ENCODE results near the gene LILRA1.
"Not testable (repeated sequence)": the region's sequence is repeated elsewhere in the genome, so short reads cannot be mapped to it uniquely, and the experiment has no call there.

Gene LILRA1

DNA sequence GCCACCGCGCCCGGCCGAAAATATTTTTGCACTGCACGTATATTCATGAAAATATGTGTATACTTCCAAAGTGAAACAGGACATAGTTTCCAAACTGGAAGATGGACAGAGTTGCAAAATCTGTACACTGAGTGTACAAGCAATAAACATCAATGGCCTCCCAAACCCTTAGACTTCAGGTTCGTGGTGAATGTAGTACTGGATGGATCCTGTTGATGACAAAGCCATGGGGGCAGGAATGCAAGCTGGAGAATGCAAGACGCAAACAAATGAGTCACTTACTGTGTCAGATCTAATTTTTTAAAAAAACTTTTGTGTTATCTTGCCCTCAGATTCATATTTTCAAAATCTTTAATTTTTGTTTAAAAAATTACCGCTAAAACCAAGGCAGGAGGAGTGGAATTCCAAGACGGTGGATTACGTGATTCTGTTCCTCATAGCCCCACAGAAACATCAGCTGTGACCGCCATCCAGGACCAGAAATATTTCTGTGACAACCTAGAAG is 32.5 kb upstream of the LILRA1 start:
- Histone ChIP-seq H3K9me3 (ENCODE audit: control insufficient read depth, low read length) (peaks cover 8% of the 10 kb centered on the region), H3K27me3 (ENCODE audit: control insufficient read depth, insufficient read depth, low read length, poor library complexity, severe bottlenecking) (no peaks in the 10 kb centered on the region)
- 80 to 83% methylated on average over 11 of the region's 11 CpGs for WGBS, 2 experiments

DNA sequence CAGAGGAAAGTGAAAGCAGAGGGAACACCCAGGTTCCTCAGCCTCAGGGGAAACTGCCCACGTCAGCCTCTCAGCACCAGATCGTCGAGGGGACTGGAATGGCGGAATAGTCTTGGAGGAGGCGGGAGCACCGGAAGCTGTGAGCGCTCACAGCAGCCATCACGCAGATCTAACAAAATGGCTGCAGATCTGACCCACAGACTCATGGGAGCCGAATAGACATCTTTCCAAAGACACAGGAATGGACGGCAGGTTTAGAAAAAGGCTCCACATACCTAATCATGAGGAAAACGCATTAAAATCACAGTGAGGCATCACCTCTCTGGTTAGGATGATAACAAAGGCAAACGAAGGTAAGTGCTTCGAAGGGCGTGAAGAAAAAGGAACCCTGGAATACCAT is 31.6 kb upstream of the LILRA1 start:
- Histone ChIP-seq H3K27me3 (ENCODE audit: control insufficient read depth, insufficient read depth, low read length, poor library complexity, severe bottlenecking) (no peaks in the 10 kb centered on the region), H3K9me3 (ENCODE audit: control insufficient read depth, low read length) (peaks cover 8% of the 10 kb centered on the region), H3K4me1 (ENCODE audit: control insufficient read depth, insufficient read depth, low read length) (no peaks in the 10 kb centered on the region), H3K4me3 (ENCODE audit: insufficient read depth, low read depth, low read length) (no peak overlapping the region), H3K27ac (ENCODE audit: insufficient read depth, low read depth, low read length, poor library complexity, severe bottlenecking) (no peak overlapping the region), H3K36me3 (ENCODE audit: control insufficient read depth, insufficient read depth, low read length) (no peaks in the 10 kb centered on the region)
- WGBS, 2 experiments, result 78 to 80% methylated on average over 14 of the region's 14 CpGs

More for the DNA sequence above, 32.5 kb upstream of the LILRA1 start:
- no peak overlapping the region for H3K4me3 ChIP-seq (ENCODE audit: insufficient read depth, low read depth, low read length)
- H3K36me3 ChIP-seq (ENCODE audit: control insufficient read depth, insufficient read depth, low read length), result no peaks in the 10 kb centered on the region
- H3K27ac ChIP-seq (ENCODE audit: insufficient read depth, low read depth, low read length, poor library complexity, severe bottlenecking), result no peak overlapping the region
- no peaks in the 10 kb centered on the region for H3K4me1 ChIP-seq (ENCODE audit: control insufficient read depth, insufficient read depth, low read length)

DNA sequence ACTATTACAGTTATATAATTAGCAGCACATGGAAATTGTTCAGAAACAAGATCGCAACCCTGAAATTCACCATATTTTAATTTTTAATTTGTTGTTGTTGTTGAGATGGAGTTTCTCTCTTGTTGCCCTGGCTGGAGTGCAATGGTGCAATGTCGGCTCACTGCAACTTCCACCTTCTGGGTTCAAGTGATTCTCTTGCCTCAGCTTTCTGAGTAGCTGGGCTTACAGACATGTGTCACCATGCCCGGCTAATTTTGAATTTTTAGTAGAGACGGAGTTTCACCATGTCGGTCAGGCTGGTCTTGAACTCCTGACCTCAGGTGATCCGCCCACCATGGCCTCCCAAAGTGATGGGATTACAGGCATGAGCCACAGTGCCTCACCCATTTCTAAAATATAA is 30.2 kb upstream of the LILRA1 start:
- not testable (repeated sequence) for H3K36me3 ChIP-seq (ENCODE audit: control insufficient read depth, insufficient read depth, low read length); H3K27me3 ChIP-seq (ENCODE audit: control insufficient read depth, insufficient read depth, low read length, poor library complexity, severe bottlenecking); H3K4me3 ChIP-seq (ENCODE audit: insufficient read depth, low read depth, low read length); H3K27ac ChIP-seq (ENCODE audit: insufficient read depth, low read depth, low read length, poor library complexity, severe bottlenecking); H3K9me3 ChIP-seq (ENCODE audit: control insufficient read depth, low read length); H3K4me1 ChIP-seq (ENCODE audit: control insufficient read depth, insufficient read depth, low read length)
- 90 to 95% methylated on average over 5 to 6 of the region's 6 CpGs for WGBS, 2 experiments

- 35 to 47% methylated on average over 3 of the region's 3 CpGs for WGBS, 2 experiments
- Histone ChIP-seq H3K27me3 (ENCODE audit: control insufficient read depth, insufficient read depth, low read length, poor library complexity, severe bottlenecking) (no peaks in the 10 kb centered on the region), H3K4me1 (ENCODE audit: control insufficient read depth, insufficient read depth, low read length) (no peaks in the 10 kb centered on the region), H3K27ac (ENCODE audit: insufficient read depth, low read depth, low read length, poor library complexity, severe bottlenecking) (no peak overlapping the region), H3K36me3 (ENCODE audit: control insufficient read depth, insufficient read depth, low read length) (no peaks in the 10 kb centered on the region), H3K9me3 (ENCODE audit: control insufficient read depth, low read length) (peaks cover 3% of the 10 kb centered on the region), H3K4me3 (ENCODE audit: insufficient read depth, low read depth, low read length) (no peak overlapping the region)
Observed at GRCh38 chr19:54570316-54570715, 23.1 kb upstream of the LILRA1 start.

DNA sequence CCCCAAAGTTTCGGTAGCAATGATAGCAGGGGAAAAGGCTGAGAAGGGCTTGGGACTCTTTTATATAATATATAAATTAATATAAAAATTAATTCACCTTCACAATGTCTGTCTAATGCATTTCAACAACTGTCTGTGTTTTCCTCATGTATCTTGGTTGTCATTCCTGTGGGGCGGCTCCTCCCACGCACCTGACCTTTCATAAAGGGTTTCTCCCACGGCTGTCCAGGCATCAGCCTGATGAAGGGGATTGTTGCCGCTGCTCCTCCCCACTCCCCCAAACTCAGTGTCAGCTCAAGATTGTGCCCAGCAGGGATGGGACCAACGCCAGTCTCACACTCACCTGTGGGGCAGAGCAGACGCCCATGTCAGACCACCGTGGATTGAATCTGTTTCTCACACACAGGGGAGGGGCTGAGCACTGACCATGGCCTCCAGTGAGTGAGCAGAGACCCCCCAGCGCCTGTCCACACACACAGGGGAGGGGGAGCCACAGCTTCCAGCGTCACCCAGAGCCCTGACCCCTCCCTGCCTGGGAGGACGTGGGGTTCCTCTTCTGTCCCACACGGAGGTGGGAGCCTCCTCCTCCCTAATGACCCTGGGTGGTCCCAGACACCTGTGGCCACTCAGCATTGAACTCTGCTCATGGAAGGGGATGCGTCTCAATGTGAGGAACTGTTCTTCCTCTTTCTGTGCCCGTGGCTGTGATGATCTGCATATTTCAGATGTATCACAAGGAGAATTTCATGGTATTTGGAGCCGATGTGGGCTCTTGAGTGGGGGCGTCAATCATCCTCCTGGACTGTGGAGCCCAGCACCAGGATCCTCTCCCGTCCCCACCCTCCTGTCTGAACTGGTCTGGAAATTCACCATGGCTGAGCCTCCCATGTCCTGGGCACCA is 21.5 kb upstream of the LILRA1 start:
- H3K4me3 ChIP-seq (ENCODE audit: insufficient read depth, low read depth, low read length); H3K9me3 ChIP-seq (ENCODE audit: control insufficient read depth, low read length); H3K27me3 ChIP-seq (ENCODE audit: control insufficient read depth, insufficient read depth, low read length, poor library complexity, severe bottlenecking); H3K36me3 ChIP-seq (ENCODE audit: control insufficient read depth, insufficient read depth, low read length); H3K4me1 ChIP-seq (ENCODE audit: control insufficient read depth, insufficient read depth, low read length); H3K27ac ChIP-seq (ENCODE audit: insufficient read depth, low read depth, low read length, poor library complexity, severe bottlenecking): not testable (repeated sequence)
- WGBS, 2 experiments, result 65% methylated on average over 15 to 16 of the region's 17 CpGs

- H3K36me3 ChIP-seq (ENCODE audit: control insufficient read depth, insufficient read depth, low read length), result no peaks in the 10 kb centered on the region
- no peak overlapping the region for H3K4me3 ChIP-seq (ENCODE audit: insufficient read depth, low read depth, low read length)
- H3K27me3 ChIP-seq (ENCODE audit: control insufficient read depth, insufficient read depth, low read length, poor library complexity, severe bottlenecking), result no peaks in the 10 kb centered on the region
- H3K9me3 ChIP-seq (ENCODE audit: control insufficient read depth, low read length), result peaks cover 3% of the 10 kb centered on the region
- no peaks in the 10 kb centered on the region for H3K4me1 ChIP-seq (ENCODE audit: control insufficient read depth, insufficient read depth, low read length)
- no peak overlapping the region for H3K27ac ChIP-seq (ENCODE audit: insufficient read depth, low read depth, low read length, poor library complexity, severe bottlenecking)
- WGBS, 2 experiments, result 87 to 88% methylated on average over 8 to 9 of the region's 9 CpGs
Observed at GRCh38 chr19:54572696-54573311, 20.6 kb upstream of the LILRA1 start.

DNA sequence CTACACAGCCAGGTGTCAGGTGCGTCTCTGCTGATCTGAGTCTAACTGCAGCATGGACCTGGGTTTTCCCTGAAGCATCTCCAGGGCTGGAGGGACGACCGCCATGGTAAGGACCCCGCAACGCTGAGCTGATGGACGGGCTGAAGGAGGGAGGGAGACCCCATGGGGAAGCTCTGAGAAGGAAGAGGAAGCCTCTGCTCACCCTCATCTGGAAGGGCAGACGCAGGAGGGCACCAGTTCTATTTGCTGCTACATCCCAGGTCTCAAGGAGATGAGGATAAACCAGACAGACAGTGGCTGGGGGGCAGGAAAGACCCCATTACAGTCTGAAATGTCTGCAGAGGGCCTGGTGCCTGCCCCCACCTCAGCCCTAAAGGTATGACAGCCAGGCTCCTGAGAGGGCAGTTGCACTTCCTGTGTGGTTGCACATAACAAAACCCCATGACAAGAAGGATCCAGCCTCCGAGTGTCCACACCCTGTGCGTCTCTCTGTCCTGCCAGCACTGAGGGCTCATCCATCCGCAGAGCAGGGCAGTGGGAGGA is 20.0 kb upstream of the LILRA1 start, which contains the start of gene LILRA2:
LILRA2 (plus strand) TSS at position 461 of the 543 bp plus-strand sequence. CDS start 89 bp downstream, outside the sequence.
- Histone ChIP-seq H3K4me1 (ENCODE audit: control insufficient read depth, insufficient read depth, low read length) (no peaks in the 10 kb centered on the region), H3K36me3 (ENCODE audit: control insufficient read depth, insufficient read depth, low read length) (no peaks in the 10 kb centered on the region), H3K27ac (ENCODE audit: insufficient read depth, low read depth, low read length, poor library complexity, severe bottlenecking) (no peak within 1 kb of the TSS), H3K4me3 (ENCODE audit: insufficient read depth, low read depth, low read length) (no peak within 1 kb of the TSS), H3K9me3 (ENCODE audit: control insufficient read depth, low read length) (peaks cover 3% of the 10 kb centered on the region), H3K27me3 (ENCODE audit: control insufficient read depth, insufficient read depth, low read length, poor library complexity, severe bottlenecking) (no peaks in the 10 kb centered on the region)
- 62 to 63% methylated on average over 10 of the region's 10 CpGs for WGBS, 2 experiments

GRCh38 chr19:54574051-54574450 is 19.4 kb upstream of the LILRA1 start:
- H3K27me3 ChIP-seq (ENCODE audit: control insufficient read depth, insufficient read depth, low read length, poor library complexity, severe bottlenecking), result no peaks in the 10 kb centered on the region
- no peaks in the 10 kb centered on the region for H3K36me3 ChIP-seq (ENCODE audit: control insufficient read depth, insufficient read depth, low read length)
- no peaks in the 10 kb centered on the region for H3K4me1 ChIP-seq (ENCODE audit: control insufficient read depth, insufficient read depth, low read length)
- no peak overlapping the region for H3K27ac ChIP-seq (ENCODE audit: insufficient read depth, low read depth, low read length, poor library complexity, severe bottlenecking)
- H3K4me3 ChIP-seq (ENCODE audit: insufficient read depth, low read depth, low read length), result no peak overlapping the region
- 42 to 44% methylated on average over 4 of the region's 4 CpGs for WGBS, 2 experiments
- H3K9me3 ChIP-seq (ENCODE audit: control insufficient read depth, low read length), result peaks cover 3% of the 10 kb centered on the region

GRCh38 chr19:54574527-54575056 is 18.8 kb upstream of the LILRA1 start:
- Histone ChIP-seq H3K27ac (ENCODE audit: insufficient read depth, low read depth, low read length, poor library complexity, severe bottlenecking) (no peak overlapping the region), H3K36me3 (ENCODE audit: control insufficient read depth, insufficient read depth, low read length) (no peaks in the 10 kb centered on the region), H3K27me3 (ENCODE audit: control insufficient read depth, insufficient read depth, low read length, poor library complexity, severe bottlenecking) (no peaks in the 10 kb centered on the region), H3K4me3 (ENCODE audit: insufficient read depth, low read depth, low read length) (no peak overlapping the region), H3K9me3 (ENCODE audit: control insufficient read depth, low read length) (peaks cover 3% of the 10 kb centered on the region), H3K4me1 (ENCODE audit: control insufficient read depth, insufficient read depth, low read length) (no peaks in the 10 kb centered on the region)
- WGBS, 2 experiments, result 73% methylated on average over 12 of the region's 12 CpGs

GRCh38 chr19:54575205-54575604 is 18.2 kb upstream of the LILRA1 start:
- not testable (repeated sequence) for H3K27me3 ChIP-seq (ENCODE audit: control insufficient read depth, insufficient read depth, low read length, poor library complexity, severe bottlenecking); H3K4me3 ChIP-seq (ENCODE audit: insufficient read depth, low read depth, low read length); H3K27ac ChIP-seq (ENCODE audit: insufficient read depth, low read depth, low read length, poor library complexity, severe bottlenecking); H3K9me3 ChIP-seq (ENCODE audit: control insufficient read depth, low read length); H3K4me1 ChIP-seq (ENCODE audit: control insufficient read depth, insufficient read depth, low read length); H3K36me3 ChIP-seq (ENCODE audit: control insufficient read depth, insufficient read depth, low read length)
- WGBS, 2 experiments, result 70 to 74% methylated on average over 9 of the region's 9 CpGs

Data from ectodermal cell (in vitro differentiated cells).